ENCODE data around the gene IFIT1B. TPM values are rescaled to one million over a fixed set of nuclear protein-coding genes. Genes with fewer than 3 reads are reported as not detected.
"Not testable (repeated sequence)": the region's sequence is repeated elsewhere in the genome, so short reads cannot be mapped to it uniquely, and the experiment has no call there.

Gene IFIT1B
- total RNA-seq, 1 donor from 2014 or later, result 4.9 TPM

DNA sequence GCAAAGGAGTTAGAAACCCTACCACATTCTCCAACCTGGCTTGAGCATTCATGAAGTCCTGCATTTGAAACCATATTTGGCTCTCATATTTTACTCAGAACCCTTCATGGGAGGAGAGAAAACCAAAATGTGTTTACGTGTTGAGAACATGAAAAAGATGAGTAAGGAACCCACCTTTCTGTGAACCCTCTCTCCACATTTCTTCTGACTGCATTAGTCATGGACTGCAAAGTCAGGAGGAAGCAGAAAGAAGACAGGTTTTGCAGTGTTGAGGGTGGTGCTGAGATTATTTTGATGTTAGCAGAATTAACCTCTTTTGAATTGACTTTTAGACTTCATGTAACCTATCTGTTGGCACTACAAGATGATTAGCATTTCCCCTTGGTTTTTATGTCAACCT, 4.9 kb downstream of the IFIT1B start:
- no peak for DNase-seq

DNA sequence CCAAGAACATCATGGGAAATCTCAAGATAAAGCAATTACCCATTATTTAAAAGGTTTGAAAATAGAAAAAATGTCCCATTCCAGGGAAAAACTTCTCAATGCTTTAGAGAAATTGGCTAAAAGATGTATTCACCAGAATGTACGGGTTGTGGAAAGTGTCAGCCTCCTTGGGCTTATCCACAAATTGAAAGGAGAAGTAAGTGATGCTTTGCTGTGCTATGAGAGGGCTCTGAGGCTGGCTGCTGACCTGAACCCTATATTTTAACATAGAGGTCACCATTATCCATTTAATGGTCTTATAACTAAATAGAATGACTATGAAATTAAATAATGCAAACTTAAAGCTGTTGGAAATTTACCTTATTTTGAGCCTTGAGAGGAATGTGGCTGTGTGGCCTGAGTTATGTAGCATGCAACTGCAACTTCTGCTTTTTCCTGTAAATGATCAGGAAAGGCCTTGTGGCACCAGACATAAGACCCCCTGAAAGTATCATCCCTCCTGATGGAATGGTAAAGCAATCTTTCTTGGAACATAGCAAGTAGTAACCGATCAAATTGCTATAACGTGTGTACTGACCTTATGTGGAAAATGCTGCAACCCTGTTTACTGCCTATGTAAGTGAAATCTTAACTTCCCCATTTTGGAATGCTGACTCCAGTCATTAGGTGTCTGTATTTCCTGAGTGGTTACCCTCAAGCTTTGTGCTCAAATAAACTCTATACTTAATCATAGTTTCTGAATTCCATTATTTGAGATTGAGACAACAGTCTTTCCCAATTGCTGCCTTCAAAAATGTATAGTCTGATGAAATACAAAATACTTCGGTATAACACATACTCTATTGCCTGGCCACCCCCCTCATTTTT, 6.9 kb downstream of the IFIT1B start:
- DNase-seq, result no peak

DNA sequence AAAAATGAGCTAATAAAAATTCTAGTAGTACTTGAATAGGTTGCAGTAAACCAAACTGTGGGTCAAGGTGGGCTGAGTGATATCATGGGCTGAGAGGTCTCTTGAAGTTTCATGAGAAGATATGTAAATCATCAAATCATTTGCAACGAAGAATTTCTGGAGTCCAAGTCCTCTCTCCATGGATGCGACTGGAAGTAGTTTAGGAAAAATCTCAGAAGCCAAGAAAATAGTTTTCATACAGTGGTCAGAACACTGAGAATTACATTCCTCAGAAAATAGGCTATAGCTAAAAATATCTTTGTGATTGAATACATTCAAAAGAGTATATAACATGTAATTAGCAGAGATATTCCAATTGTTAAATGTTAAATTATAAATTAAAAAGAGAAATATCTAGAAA, 10.9 kb downstream of the IFIT1B start:
- no peak for DNase-seq

DNA sequence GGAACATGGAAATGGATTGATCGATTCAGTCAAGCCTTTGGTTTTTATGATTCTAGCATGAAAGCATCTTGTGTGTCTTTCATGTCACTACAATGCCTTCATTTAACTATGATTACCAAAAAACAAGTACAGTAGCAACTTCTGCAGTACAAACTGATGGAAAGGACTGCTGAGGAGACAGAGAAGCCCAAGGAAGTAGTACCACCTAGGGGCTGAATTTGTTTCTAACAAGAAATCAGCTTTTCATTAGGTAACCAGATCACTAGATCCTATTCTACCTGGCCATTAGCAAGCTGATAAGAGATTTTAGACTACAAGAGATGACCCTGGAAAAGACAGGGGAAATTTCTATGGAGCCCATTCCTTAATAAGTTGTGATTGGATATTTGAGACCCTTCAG, 11.4 kb downstream of the IFIT1B start:
- DNase-seq, result peak; percentile 41

DNA sequence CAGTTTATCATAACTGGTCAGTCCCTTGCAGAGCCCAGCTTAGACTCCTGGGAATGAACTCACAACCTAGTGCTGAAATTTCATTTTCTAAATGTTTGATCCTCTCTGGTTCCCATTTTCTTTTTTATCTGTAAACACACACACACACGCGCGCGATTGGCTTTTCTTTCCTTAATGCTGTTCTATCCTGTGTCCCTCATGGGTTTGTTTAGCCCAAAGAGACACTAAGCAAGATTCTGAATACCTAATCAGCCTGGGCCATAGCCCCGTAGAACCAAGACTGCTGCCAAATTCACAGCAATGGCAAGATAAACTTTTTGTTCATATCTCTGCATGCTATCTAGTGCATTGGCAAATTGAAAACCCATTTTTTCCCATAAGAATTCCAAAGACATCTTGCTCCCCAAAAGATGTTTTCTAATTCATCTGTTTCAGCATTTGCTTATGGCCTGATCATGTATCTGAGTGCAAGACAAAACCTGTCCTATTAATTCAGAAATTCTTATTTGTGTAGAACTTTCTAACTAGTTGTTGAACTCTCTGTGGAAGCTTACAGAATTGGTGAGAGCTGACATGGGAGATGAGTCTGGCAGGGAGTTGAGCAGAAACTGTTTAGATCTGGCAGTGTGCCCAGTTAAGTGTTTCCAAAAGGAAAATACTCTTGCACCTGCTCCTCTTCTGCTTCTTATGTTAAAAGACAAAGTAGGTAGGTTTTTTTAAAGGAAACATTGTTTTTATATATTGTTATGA, 12.8 kb downstream of the IFIT1B start:
- no peak for DNase-seq

DNA sequence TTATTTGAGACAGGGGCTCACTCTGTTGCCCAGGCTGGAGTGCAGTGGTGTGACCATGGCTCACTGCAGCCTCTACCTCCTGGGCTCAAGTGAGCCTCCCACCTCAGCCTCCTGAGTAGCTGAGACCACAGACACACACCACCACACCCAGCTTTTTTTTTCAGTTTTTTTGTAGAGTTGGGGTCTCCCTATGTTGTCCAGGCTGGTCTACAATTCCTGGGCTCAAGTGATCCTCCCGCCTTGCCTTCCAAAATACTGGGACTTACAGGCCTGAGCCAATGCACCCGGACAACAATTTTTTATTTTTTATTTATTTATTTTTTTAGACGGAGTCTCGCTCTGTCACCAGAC, 13.3 kb downstream of the IFIT1B start:
- not testable (repeated sequence) for DNase-seq

DNA sequence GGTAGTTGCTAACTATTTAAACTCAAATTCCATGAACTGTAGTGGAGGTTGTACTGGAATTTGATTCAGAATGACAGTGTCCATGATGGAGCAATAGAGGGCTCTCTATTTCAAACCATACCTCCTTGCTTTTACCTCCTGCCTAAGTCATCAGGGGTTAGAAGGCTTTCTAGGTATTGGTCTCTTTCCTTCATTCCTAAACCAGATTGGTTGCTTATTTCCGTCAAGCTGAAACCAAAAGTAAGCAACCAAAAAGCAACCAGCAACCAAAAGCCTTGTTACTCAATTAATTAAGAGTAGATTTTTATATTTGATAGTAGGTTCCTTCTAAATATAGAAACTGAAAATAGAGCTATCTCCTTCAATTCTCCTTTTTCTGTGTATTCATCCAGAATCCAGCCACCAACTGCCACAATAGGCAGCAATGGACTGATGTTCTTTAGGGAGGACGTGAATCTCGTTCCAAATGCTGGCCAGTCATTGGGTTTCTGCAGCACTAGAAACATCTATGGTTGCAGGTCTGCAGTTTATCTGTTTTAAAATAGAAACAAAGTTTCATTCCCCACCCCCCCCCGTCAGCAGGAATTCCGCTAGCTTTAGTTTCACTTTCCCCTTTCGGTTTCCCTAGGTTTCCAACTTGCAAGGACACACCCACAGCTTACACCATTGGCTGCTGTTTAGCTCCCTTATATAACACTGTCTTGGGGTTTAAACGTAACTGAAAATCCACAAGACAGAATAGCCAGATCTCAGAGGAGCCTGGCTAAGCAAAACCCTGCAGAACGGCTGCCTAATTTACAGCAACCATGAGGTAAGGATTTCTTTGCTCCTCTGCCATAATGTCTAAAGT, 14.3 kb downstream of the IFIT1B start, which contains the start of gene IFIT1:
TSS of gene IFIT1 (plus strand) at position 717 of the 850 bp plus-strand sequence. CDS start at position 807, 90 bp downstream.
- DNase-seq, result peak; percentile 94

DNA sequence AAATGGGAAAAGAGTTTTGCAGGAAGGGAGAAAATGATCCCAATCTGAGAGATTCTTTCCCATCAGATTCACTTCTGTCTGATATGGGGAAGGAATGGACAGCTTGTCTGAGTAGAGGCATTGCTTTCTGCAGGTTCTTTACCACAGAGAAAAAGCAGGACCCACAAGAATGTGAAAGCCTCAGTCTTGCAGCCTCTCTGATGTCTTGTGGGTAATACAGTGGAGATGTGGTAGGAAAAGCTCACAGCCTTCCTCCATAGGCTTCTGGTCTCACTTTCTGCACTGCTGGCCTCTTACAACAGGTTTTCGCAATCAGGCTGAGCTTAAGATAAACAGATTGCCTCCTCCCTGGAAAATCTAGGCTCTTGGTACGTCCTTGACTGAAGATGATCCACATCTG, 15.1 kb downstream of the IFIT1B start:
- peak; percentile 57 for DNase-seq

DNA sequence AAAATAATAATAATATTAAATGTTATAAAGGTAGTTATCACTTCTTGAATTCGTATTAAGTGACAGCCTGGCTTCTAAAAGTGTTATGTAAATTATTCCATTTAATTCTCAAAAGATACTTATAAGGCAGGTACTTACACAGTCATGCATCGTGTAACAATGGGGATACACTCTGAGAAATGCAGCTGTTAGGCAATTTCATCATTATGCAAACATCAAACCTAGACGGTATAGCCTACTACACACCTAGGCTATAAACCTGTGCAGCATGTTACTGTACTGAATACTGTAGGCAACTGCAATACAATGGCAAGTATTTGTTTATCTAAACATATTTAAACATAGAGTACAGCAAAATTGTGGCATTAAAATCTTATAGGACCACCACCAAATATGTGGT, 16.0 kb downstream of the IFIT1B start:
- no peak for DNase-seq

DNA sequence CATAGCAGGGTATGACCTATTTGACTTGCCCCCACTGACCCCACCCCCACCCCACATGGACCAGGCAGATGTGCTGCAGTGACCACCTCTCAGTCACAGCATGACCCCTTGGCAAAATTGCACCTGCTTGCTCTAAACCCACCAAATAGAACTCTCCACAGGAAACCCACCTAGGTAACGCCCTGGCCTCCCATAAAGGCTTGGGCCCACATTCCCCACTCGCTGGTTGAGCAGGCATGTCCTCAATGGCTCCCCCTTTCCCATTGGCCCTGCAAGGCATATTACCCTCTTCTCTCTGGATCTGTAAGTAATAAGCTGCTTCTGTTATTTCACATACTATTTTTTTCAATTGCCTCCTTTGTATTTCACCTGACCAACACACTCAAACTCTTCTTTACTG, 17.3 kb downstream of the IFIT1B start:
- no peak for DNase-seq

DNA sequence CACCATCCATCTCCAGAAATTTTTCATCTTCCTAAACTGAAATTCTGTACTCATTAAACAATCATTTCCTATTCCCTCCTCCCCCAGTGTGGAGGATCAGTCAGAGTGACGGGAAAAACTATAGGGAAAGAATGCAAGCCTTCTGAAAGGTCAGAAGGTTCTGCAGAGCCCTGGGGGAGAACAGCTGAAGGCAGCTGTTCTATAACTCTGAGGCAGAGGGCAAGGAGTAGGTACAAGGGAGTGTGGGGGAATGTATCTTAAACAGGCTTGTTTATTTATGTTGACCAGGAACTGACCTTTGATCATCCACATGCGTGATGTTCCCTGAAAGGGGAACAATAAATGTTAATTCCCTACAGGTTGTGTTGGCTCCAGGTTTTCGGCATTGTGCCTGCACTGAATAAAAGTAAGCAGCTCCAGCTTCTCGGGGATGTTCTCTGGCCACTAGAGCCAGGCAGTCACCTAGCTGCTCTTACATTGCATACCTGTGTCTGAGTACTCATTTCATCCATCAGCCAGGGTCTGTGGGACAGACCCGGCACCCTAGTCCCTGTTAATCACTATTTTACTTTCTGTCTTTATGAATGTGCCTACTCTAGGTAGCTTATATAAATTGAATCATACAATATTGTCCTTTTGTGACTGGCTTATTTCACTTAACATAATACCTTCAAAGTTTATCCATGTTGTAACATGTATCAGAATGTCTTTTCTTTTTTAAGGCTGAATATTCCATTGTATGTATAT, 20.3 kb downstream of the IFIT1B start:
- DNase-seq, result no peak

DNA sequence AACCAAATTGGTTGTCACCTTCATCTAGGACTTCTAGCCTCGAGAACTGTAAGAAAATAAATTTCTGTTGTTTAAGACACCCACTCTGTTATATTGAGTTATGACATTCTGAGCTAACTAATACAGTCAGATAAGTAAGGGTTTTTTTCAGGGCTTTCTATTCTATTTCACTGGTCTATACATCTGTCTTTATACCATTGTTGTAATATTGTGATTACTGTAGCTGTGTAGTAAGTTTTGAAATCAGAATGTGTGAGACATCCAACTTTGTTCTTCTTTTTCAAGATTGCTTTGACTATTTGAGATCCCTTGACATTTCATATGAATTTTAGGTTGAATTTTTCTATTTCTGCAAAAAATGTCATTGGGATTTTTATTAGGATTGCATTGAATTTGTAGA, 22.1 kb downstream of the IFIT1B start:
- no peak for DNase-seq

DNA sequence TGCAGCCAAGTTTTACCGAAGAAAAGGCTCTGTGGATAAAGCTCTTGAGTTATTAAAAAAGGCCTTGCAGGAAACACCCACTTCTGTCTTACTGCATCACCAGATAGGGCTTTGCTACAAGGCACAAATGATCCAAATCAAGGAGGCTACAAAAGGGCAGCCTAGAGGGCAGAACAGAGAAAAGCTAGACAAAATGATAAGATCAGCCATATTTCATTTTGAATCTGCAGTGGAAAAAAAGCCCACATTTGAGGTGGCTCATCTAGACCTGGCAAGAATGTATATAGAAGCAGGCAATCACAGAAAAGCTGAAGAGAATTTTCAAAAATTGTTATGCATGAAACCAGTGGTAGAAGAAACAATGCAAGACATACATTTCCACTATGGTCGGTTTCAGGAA, 25.2 kb downstream of the IFIT1B start:
- DNase-seq, result no peak

DNA sequence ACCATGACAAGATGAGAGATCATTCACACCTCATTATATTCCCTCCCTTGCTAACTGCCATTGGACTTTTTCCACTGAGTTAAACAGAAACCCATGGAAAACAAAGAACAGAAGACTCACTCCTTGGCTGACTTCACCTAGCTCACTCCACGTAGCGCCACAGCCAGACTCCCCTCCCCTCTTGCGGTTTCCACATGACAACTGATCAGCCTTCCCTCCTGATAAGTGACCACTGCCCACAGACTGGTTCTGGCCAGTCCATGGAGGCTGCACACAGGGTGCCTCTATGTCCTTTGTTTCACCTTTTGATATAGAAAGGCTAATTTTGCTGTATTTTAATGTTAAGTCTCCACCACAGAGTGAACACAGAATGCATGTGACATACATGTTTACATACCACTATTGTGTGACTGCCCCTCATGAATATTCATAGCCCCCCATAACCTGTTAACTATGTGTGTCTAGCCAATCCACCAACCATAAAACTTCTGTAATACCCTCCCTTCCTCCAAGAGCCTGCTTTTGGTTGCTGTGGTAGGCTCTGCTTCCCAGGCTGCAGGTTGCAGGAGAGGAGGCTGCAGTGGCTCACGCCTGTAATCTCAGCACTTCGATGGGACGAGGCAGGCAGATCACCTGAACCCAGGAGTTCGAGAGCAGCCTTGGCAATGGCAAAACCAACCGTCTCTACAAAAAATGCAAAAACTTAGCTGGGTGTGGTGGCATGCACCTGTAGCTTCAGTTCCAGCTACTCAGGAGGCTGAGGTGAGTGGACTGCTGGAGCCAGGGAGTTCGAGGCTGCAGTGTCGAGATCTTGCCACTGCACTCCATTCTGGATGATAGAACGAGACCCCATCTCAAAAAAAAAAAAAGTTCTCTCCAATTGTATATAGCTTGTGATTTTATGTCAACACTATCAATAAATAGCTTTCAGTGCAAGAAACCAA, 26.5 kb downstream of the IFIT1B start:
- no peak for DNase-seq

DNA sequence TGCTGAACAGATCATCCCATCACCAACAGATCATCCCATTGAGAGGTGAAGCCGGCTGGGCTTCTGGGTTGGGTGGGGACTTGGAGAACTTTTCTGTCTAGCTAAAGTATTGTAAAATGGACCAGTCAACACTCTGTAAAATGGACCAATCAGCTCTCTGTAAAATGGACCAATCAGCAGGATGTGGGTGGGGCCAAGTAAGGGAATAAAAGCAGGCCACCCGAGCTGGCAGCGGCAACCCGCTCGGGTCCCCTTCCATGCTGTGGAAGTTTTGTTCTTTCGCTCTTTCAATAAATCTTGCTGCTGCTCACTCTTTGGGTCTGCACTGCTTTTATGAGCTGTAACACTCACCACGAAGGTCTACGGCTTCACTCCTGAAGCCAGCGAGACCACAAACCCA, 28.3 kb downstream of the IFIT1B start:
- not testable (repeated sequence) for DNase-seq

DNA sequence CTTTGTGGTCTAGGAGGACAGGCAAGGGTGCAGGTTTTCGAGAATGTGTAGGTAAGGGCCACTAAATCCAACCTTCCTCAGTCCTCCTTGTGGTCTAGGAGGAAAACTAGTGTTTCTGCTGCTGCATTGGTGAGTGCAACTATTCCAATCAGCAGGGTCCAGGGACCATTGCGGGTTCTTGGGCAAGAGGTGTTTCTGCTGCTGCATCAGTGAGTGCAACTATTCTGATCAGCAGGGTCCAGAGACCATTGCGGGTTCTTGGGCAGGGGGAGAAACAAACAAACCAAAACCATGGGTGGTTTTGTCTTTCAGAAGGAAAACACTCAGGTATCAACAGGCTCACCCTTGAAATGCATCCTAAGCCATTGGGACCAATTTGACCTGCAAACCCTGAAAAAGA, 29.9 kb downstream of the IFIT1B start:
- DNase-seq, result not testable (repeated sequence)

DNA sequence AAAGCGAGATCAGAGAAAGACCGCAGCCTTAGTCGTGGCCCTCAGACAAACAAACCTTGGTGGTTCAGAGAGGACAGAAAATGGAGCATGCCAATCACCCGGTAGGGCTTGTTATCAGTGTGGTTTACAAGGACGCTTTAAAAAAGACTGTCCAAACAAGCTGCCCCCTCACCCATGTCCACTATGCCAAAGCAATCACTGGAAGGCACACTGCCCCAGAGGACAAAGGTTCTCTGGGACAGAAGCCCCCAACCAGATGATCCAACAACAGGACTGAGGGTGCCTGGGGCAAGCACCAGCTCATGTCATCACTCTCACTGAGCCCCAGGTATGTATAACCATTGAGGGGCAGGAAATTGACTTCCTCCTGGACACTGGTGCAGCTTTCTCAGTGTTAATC, 31.4 kb downstream of the IFIT1B start:
- not testable (repeated sequence) for DNase-seq

DNA sequence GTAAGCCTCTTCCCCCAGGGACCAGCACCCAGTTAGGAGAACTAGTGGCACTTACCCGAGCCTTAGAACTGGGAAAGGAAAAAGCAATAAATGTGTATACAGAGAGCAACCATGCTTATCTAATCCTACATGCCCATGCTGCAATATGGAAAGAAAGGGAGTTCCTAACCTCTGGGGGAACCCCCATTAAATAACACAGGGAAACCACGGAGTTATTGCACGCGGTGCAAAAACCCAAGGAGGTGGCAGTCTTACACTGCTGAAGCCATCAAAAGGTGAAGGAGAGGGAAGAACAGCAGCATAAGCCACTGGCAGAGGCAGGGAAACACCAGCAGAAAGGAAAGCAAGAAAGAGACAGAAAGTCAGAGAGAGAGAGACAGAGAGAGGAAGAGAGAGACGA, 32.7 kb downstream of the IFIT1B start:
- not testable (repeated sequence) for DNase-seq

DNA sequence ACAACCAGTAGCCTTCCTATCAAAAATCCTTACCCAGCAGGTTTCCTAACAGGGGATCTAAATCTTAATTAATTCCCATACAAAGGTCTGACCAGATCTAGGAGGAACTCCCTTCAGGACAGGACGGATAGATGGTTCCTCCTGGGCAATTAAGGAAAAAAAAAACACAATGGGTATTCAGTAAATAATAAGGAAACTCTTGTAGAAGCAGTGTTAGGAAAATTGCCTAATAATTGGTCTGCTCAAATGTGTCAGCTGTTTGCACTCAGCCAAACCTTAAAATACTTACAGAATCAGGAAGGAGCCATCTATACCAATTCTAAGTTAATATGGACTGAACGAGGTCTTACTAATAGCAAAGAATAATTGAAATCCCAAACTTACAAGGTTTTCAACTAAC, 33.3 kb downstream of the IFIT1B start:
- DNase-seq, result not testable (repeated sequence)

DNA sequence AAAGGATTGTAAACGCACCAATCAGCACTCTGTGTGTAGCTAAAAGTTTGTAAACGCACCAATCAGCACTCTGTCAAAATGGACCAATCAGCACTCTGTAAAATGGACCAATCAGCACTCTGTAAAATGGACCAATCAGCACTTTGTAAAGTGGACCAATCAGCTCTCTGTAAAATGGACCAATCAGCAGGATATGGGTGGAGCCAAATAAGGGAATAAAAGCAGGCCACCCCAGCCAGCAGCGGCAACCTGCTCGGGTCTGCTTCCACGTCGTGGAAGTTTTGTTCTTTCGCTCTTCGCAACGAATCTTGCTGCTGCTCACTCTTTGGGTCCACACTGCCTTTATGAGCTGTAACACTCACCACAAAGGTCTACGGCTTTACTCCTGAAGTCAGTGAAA, 34.4 kb downstream of the IFIT1B start:
- DNase-seq, result not testable (repeated sequence)
